HG03196 (cell line): ENCODE measurements around the gene RAD9A.
"Not testable (repeated sequence)": the region's sequence is repeated elsewhere in the genome, so short reads cannot be mapped to it uniquely, and the experiment has no call there.

Source experiments
- ATAC-seq: cut with Tn5 transposase; IDR thresholded peaks from one replicate; pipeline ENCODE4 v1.9.1; 2021; ENCODE audit not compliant: unreplicated experiment

RAD9A gene

GRCh38 chr11:67395555-67396258, 3.9 kb downstream of the RAD9A start:
- no peak for ATAC-seq

- no peak for ATAC-seq
Observed at GRCh38 chr11:67396259-67396581, 4.4 kb downstream of the RAD9A start.

GRCh38 chr11:67396587-67397389, 5.0 kb downstream of the RAD9A start:
- ATAC-seq = no peak

- ATAC-seq = no peak
Observed at GRCh38 chr11:67397536-67397935, 5.8 kb downstream of the RAD9A start.

- no peak for ATAC-seq
Observed at GRCh38 chr11:67397986-67398660, 6.3 kb downstream of the RAD9A start.

- no peak for ATAC-seq
Observed at GRCh38 chr11:67398661-67399563, 7.1 kb downstream of the RAD9A start.

GRCh38 chr11:67400251-67400941, 8.6 kb downstream of the RAD9A start:
- ATAC-seq = no peak

- no peak for ATAC-seq
Observed at GRCh38 chr11:67400942-67401494, 9.2 kb downstream of the RAD9A start.

GRCh38 chr11:67401495-67402191, 9.9 kb downstream of the RAD9A start, which contains the start of gene PPP1CA:
Gene PPP1CA (minus strand): TSS chr11:67401858. CDS start chr11:67401782, 76 bp downstream.
- peak; percentile 50 for ATAC-seq

GRCh38 chr11:67402192-67402839, 10.5 kb downstream of the RAD9A start:
- ATAC-seq = not testable (repeated sequence)

GRCh38 chr11:67403085-67403484, 11.3 kb downstream of the RAD9A start:
- ATAC-seq = not testable (repeated sequence)

GRCh38 chr11:67404515-67405195, 12.9 kb downstream of the RAD9A start:
- ATAC-seq = no peak

- ATAC-seq = no peak
Observed at GRCh38 chr11:67405196-67405567, 13.4 kb downstream of the RAD9A start.

- ATAC-seq = no peak
Observed at GRCh38 chr11:67405688-67406339, 14.0 kb downstream of the RAD9A start.

- no peak for ATAC-seq
Observed at GRCh38 chr11:67406420-67406968, 14.7 kb downstream of the RAD9A start.

- no peak for ATAC-seq
Observed at GRCh38 chr11:67406969-67407687, 15.3 kb downstream of the RAD9A start.

- no peak for ATAC-seq
Observed at GRCh38 chr11:67407688-67408163, 15.9 kb downstream of the RAD9A start.
